HG03064 (cell line): Measurements from ENCODE around the gene CDK7.
"Not testable (repeated sequence)": the region's sequence is repeated elsewhere in the genome, so short reads cannot be mapped to it uniquely, and the experiment has no call there.

Source experiments
- ATAC-seq: cut with Tn5 transposase; IDR thresholded peaks from one replicate; pipeline ENCODE4 v1.9.1; 2021; ENCODE audit warnings: low read depth; ENCODE audit not compliant: unreplicated experiment

The CDK7 gene

DNA sequence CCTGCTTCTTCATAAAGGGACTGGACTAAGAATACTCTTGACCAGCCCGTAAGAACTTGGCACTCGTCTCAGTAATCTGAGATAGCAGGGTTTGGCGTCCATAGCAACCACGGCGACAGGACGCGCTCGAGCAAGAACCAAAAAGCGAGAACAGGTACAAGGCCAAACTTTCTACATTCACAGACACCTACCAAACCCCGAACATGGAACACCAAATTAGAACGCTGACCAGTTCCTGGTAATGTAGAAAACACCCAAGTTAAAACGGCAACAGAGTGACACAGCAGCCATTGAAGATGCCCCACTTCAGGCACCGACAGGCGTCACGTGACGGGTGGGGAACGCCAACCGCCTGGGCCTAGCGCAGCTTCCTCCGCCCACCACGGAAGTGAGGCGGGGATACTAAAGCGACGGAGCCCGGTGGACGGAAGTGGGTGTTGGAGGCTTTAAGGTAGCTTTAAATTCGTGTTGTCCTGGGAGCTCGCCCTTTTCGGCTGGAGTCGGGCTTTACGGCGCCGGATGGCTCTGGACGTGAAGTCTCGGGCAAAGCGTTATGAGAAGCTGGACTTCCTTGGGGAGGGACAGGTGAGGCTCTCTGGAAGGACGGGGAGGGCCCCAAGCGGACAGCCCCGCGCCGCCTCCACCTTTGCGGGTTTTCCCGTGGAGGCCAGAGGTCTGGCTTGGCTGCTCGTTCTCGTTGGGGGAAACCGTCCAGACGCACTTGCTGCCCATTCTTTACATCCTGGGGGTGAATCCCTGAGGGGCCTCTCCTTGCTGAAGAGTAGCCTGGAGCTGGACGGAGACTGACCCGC lies at the start of gene CDK7:
Gene CDK7 (plus strand): TSS at position 430 of the 812 bp plus-strand sequence. CDS start 90 bp downstream, at position 520.
- ATAC-seq: peak; percentile 95

DNA sequence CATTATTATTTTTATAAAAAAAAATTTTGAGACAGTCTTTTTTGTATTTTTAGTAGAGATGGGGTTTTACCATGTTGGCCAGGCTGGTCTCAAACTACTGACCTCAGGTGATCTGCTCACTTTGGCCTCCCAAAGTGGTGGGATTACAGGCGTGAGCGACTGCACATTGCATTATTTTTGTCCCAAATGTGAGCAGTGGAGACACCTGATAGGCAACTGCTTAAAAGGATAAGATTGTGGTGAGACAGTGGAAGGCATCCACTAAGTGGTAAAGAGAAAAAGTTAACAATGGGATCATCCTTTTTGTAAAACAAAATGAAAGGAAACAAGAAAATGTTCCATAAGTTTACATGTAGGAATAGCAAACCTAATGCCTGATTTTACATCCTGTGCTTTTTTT lies 47.3 kb upstream of the CDK7 start:
- ATAC-seq: no peak

DNA sequence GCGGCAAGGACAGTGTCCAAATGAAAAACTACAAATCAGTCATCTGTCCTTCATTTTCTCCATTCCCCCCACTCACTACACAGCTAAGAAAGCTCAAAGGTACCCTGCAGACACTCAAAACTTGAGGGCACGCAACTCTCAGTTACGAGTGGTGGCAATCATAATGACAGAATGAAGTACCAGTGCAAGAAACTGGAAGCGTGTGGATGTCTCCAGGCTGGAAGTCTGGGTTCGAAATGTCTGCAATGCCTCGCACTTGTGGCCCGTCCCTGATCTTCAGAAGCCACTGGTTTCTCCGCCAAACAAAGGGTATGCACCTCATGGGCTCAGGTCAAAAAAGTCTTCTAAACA lies 45.9 kb upstream of the CDK7 start:
- ATAC-seq: no peak

DNA sequence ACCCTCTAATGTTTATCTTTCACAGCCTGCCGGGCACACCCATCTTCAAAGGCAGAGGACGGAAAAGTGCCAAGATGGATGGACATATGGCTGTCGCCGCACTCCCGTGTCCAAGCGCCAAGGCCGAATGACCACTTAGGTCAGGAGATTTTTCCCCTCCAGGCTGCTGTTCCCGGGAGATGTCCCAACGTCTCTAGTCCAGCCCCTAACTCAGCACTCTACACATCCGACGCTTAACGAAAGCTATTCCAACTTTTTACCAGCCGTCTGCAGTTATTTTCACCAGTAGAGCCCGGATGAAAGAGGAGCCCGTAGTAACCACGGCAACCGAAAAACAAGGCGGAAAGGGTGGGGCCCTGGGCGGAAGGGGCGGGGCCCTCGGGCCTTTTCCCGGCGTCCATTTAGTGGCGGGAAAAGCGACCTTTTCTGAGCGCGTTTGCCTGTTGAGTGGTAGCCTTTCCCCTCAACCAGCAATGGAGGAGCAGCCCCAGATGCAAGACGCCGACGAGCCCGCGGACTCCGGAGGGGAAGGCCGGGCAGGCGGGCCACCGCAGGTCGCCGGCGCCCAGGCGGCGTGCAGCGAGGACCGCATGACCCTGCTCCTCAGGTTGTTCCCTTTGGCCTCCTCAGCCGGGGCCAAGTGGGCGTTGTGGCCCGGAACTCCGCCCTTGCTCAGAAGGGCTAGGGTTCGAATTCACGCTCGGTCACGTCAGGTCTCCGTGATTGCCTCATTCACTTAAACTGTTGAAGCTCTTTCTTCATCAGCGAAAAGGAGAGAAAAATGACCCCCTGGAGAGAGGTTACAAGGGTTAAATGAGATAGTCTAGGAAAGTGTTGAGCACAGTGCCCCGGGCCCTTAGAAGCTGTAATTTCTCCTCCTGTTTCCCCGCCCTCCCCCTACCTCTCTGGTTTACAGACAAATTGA lies 45.3 kb upstream of the CDK7 start, which contains the start of gene CENPH:
Gene CENPH (plus strand): TSS at position 422 of the 925 bp plus-strand sequence. CDS start 52 bp downstream, at position 474.
- peak; percentile 90 for ATAC-seq

DNA sequence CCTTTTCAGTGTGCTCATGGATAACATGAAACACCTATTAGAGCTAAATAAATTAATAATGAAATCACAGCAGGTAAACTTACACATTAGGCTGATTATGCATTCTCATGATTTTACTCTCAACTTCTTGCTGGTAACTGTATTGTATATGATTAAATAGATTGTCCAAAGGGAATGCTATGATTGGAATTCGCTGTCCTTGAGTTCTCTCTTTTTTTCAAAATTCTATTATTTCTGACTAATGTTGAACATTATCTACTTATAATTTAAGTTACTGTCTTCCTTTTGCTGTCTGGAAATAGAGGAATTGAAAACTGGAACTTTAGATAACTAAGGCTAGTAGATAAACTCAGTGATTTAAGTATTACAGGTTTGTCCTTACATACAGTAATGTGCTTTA lies 32.2 kb upstream of the CDK7 start:
- ATAC-seq: no peak

DNA sequence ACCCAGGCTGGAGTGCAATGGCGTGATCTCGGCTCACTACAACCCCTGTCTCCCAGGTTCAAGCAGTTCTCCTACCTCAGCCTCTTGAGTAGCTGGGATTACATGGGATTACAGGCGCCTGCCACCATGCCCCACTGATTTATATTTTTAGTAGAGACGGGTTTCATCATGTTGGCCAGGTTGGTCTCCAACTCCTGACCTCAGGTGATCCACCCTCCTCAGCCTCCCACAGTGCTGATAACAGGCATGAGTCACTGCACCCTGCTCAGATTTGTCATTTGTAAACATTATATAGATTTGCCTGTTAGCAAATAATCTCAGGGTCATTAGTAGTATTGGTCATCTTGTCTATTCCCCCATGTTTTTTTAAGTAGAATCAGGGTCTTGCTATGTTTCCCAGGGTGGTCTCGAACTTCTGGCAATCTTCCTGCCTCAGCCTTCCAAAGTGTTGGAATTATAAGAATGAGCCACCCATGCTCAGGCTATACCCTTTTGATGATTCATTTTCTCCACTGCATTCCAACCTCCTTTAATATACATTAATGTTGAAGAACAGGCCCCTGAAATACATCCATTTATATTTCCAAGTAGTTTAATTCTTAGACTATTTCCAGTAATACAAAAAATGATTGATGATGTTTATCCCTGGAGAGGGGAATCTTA lies 28.0 kb upstream of the CDK7 start:
- ATAC-seq: no peak

DNA sequence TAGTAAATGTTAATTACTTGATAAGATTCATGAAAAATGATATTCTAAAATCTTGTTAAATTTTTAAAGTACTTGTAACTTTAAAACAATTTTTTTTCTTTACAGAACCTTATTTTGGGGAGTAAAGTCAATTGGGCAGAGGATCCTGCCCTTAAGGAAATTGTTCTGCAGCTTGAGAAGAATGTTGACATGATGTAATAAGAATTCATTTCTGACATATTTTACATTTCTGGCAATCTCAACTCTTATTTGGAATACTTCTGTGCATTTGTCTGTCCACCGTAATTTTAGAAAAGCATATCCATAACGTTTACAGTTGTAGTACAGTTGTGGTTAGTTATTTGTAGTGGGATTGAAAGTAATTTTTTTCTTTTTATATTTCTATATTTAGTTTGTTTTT lies 25.1 kb upstream of the CDK7 start:
- ATAC-seq: no peak

DNA sequence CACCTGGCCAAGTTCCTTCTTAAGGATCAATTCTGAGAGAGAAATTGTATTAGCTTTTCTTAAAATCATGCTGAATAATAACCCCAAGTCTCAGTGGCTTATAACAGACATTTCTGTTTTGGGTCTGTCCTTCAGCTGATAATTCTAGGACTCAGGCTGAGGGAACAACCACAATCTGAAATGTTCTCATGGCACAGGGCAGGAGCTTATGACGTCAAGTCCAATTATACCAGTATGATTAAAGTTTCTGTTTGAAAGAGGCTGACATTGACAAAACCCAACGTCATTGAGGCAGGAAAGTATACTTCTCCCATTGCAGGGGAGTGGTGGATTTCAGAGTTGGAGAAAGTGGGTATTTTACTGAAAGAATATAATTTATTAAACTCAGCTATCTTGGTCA lies 23.5 kb upstream of the CDK7 start:
- no peak for ATAC-seq

DNA sequence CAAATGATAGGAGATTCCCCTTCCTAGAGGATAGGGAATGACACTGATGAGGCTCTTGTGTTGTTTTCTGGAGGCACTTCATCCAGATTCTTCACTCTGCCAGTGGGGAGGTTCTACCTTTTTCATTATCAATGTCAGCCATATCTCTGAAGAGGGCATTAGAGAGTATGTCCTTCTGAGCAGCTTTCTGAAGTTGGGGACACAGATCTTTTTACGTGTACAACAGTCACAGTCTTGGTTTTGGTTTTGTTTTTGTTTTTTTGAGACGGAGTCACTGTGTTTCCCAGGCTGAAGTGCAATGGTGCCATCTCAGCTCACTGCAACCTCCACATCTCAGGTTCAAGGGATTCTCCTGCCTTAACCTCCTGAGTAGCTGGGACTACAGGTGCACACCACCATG lies 22.7 kb upstream of the CDK7 start:
- ATAC-seq: no peak

DNA sequence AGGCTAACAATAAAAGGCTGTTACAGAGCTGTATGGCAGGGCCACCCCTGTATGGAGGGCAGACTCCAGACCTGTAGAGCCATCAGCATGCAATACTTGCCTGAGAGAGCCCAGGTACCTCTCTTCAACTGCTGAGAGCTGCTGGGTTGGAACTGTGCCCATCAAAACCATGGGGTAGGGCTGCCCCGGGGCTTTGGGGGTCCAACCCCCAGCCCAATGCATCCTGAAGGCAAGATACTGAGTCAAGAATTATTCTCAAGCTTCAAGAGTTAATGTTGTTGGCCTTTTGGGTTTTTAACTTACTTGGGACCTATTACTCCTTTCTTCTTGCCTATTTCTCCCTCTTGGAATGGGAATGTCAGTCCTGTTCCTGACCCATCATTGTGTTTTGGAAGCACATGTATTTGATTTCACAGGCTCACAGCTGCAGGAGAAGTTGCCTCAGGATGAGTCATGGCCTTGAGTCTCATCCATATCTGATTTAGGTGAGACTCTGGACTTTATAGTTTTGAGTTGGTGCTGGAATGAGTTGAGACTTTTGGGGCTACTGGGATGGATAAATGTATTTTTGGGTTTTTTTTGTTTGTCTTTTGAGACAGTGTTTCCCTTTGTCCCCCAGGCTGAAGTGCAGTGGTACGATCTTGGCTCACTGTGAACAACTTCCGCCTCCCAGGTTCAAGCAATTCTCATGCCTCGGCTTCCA lies 21.0 kb upstream of the CDK7 start:
- no peak for ATAC-seq

DNA sequence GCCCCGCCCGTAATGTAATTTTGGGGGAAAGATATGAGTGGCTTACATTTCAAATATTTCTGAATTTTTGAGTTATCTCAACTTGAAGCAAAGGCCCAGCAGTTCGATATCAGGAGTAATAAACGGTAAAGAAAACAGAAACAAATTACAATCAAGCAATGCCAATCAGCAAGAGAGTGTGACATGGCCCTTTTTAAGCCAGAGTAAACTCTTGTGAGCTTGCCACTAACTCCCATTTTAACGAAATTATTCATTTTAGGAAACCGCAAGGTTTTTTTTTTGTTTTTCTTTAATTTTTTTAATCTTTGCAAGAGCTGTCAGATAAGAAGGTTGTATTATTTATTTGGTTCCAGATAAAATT lies 17.6 kb upstream of the CDK7 start:
- ATAC-seq: no peak

DNA sequence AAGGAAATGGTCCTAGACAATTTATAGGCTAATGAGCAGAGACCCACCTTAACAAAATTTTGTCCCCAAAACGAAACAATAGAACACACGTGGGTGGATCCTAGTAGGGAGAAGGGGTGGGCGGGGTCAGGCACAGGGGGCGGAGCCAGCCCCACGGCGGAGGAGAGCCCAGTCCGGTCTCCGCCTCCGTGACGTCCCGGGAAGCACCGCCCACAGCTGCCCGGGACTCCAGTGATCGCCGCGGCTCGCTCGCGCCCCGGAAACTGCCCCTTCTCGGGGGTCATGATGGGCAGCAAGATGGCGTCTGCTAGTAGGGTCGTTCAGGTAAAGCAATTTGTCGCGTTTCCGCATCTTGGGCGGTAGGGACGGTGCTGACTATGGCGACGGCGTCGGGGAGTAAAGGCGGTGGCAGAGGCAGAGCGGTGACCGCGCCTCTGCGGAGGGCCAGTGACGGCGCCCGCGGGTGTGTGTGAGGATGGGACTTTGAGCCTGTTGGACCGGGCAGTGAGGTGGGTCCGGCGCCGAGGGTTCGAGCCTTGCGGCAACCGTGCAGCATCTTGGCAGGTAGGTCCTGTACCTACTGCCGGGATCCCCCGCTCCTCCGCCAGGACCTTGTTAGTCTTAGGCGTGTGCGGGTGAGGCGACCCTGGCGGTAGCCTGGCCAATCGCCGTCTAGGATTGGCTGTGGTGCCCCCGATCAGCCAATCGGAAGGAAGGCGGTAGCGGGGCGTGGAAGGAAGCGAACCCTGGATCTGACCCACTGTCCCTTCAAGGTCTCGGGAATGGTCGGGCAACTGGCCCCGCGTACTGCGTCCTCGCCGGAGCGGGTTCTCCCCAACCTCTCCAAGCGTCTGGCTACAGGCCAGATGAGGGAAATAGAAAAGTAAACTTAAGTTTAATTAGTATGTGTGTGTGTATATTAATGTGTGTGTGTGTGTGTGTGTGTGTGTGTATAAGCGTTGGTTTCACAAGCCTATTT lies 16.8 kb upstream of the CDK7 start:
- peak; percentile 93 for ATAC-seq

DNA sequence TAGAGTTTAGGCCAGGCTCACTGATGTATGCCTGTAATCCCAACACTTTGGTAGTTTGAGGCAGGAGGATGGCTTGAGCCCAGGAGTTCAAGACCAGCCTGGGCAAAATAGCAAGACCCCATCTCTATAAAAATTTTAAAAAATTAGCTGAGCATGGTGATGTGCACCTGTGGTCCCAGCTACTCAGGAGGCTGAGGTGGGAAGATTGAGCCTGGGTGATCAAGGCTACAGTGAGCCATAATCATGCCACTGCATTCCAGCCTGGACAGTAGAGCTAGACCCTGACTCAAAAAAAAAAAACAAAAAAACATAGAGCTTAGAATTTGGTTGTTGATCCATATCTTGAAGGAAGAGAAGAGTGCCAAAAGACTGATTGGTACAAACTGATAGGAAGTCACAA lies 14.7 kb upstream of the CDK7 start:
- no peak for ATAC-seq

DNA sequence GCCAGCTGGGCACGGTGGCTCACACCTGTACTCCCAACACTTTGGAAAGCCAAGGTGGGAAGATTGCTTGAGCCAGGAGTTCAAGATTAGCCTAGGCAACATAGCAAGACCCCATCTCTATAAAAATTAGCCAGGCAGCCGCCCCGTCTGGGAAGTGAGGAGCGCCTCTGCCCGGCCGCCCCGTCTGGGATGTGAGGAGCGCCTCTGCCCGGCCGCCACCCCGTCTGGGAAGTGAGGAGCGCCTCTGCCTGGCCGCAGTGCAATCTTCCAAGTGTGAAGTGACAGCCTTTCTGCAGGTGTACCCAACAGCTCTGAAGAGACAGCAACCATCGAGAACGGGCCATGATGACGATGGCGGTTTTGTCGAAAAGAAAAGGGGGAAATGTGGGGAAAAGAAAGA lies 14.3 kb upstream of the CDK7 start:
- not testable (repeated sequence) for ATAC-seq

DNA sequence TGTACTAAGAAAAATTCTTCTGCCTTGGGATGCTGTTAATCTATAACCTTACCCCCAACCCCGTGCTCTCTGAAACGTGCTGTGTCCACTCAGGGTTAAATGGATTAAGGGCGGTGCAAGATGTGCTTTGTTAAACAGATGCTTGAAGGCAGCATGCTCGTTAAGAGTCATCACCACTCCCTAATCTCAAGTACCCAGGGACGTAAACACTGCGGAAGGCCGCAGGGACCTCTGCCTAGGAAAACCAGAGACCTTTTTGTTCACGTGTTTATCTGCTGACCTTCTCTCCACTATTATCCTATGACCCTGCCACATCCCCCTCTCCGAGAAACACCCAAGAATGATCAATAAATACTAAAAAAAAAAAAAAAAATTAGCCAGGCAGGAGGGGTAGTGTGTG lies 13.9 kb upstream of the CDK7 start:
- ATAC-seq: not testable (repeated sequence)

DNA sequence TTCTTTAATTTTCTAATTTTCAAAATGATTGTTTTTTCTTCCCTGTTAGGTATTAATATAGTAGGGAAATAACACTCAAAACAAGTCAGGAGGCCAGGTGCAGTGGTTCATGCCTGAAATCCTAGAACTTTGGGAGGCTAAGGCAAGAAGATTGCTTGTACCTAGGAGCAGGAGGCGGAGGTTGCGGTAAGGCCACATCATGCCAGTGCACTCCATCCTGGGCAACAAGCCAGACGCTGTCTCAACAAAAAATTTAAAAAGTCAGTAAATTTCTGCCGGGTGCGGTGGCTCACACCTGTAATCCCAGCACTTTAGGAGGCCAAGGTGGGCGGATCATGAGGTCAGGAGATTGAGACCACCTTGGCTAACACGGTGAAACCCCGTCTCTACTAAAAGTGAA lies 10.2 kb upstream of the CDK7 start:
- ATAC-seq: no peak

DNA sequence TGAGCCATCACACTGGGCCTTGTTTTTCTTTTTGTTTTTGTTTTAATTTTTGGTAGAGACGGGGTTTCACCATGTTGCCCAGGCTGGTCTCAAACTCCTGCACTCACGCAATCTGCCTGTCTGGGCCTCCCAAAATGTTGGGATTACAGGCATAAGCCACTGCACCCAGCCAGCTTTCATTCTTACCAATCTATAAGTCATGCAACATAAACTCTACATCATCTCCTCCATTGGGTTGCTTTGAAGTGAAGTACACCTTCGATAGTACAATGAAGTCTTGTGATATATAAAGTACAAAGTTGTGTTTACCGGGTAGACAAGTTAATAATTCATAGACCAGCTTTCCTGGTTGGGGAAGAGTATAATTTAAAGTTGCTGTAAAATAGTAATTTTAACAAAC lies 8.8 kb upstream of the CDK7 start:
- no peak for ATAC-seq

DNA sequence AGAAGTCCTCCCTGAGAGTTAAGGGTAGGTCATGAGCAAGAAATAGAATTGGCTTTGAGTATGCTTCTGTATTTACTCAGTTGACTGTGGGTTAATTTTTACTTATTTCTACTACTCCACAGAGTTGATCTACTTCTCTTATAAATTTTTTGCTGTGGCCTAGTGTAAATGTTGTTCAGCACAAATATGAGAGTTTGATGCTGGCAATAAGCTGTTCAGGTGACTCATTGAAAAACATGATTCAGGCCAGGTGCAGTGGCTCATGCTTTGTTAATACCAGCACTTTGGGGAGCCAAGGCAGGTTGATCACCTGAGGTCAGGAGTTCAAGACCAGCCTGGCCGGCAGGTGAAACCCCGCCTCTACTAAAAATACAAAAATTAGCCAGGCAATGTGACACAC lies 4.5 kb upstream of the CDK7 start:
- no peak for ATAC-seq

DNA sequence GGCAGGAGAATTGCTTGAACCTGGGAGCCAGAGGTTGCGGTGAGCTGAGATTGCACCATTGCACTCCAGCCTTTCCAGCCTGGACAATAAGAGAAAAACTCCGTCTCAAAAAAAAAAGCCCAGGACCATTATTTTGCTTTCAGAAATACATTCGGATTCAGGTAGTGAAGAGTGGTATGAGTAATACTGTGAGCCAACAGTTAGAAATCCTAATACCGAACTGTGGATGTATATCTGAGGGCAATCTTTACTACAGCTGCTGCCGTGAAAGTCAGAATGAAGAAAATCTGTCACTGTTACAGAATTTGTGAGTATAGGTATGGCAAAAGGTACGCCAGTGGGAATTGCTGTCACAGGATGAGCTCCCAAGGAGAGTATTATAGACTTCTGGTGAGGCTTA lies 3.4 kb upstream of the CDK7 start:
- no peak for ATAC-seq
